Embryonic facial prominence (tissue), 1 donor: Measurements from ENCODE around the gene PIGQ.

Experiments used
- DNase-seq: peaks from one replicate; pipeline ENCODE4 v3.0.0-alpha.2; 2016; ENCODE audit errors: extremely low spot score

PIGQ gene

DNA sequence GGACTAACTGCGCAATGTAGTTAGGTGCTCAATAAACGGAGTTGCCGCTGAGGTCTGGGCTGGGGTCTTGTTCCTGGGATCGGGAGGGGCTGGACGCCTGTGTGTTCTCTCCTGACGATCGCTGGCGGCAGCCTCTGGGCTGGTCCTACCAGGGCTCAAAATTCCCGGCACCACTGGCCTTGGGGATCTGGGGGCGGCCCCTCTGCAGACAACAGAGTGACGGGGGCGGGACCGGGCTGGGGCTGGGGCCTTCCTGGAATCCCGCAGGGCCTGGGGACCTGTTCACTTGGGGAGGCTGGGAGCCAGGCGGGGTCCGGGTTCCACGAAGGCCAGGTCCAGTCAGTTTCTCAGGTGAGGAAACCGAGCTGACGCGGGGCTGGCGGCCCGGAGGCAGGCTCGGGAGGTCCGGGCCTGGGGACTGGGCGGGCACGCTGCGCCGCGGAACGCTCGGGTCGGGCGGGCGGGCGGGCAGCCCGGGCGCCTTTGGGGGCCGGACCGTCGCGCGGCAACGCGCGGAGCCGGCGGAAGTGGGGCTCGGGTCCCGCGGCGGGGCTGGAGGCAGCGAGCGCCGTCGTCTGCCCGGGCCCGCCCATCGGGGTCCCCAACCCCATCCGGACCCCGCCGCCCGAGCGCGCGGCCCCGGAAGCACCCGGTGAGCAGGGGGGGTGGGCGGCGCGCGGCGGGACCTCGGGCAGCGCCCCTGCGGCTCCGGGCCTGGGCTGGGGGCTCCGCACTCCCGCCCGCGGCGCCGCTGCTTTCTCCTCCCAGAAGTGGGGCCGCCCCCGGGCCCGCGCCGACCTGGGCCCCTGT, at the start of gene PIGQ:
PIGQ (plus strand) TSS at position 524 of the 810 bp plus-strand sequence. CDS start 4,107 bp downstream, outside the sequence.
- peak; percentile 36 for DNase-seq

- DNase-seq, result no peak
Measured at GRCh38 chr16:520847-521246, 48.9 kb upstream of the PIGQ start.

GRCh38 chr16:521381-522210, 48.2 kb upstream of the PIGQ start:
- no peak for DNase-seq

- DNase-seq, result no peak
Measured at GRCh38 chr16:522320-523096, 47.3 kb upstream of the PIGQ start.

GRCh38 chr16:523097-523741, 46.5 kb upstream of the PIGQ start:
- DNase-seq, result no peak

GRCh38 chr16:524274-525040, 45.3 kb upstream of the PIGQ start:
- no peak for DNase-seq

- no peak for DNase-seq
Measured at GRCh38 chr16:525123-525519, 44.6 kb upstream of the PIGQ start.

DNA sequence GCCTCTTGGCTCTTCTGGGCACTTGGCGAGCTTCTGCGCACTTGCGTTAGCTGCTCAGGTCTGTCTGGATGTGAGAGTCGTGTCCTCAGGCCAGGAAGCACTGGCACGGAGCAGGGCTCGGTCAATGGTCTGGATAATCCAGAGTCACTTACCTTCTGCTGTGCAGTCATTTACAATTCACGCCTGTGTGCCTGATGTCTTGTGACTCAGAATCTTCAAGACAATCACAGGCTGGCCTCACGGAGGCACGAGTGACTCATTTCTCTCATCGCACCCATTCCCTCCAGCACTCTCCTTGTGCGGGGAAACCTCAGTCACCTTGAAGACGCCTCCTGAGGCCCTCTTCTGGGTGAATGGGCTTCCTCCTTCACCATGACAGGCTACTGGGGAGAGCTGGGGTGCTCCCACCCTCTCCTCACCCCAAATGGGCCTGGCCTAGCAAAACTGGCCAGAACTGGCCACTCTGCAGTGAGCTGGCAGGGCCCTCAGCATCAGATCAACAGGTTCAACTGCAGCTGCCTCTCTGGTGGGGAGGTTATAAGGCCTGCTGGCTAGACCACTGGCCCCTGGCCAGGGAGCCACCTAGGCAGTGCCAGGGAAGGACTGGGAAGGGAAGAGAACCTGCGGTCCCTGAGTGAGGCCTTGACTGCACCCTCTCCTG, 44.1 kb upstream of the PIGQ start:
- no peak for DNase-seq

- no peak for DNase-seq
Measured at GRCh38 chr16:526181-527014, 43.4 kb upstream of the PIGQ start.

DNA sequence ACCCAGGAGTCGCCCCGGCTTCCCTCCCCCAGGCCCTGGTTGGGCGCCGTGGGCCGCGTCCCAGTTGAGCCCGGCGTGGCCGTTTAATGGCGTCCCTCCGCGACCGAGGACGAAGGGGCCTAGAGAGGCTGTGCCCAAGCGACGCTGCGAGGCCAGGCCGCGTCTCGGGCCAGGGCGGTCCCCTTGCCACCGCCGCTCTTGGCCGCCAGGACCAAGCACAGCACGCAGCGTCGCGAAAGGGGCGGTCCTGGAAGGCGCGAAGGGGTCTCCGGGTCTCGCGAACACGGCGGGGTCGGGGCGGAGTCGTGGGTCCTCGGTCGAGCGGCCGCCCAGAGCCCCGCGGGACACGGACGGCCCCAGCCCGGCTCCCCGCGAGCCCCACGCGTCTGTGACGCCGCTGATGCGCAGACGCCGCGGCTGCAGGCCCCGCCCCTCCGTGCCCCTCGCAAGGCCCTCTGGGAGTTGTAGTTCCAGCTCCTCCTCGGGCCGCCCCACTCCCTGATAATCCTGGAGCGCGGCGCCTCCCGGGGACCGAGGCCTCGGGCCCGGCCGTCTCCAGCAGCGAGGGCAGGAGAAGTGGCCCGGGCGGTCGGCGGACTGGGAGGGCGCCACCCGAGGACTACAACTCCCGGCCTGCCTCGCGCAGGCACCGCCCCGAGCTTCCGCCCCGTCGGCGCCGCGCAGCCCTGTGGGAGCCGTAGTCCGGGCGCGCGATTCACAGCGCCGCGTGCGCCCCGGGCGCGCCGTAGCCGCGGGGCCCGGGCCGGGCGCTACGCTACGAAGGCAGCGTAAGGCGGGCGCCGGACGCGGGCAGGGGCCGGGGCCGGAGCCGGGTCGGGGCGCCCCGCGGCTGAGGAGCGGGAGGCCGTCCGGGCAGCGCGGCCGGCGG, 42.5 kb upstream of the PIGQ start, which contains the start of gene CAPN15:
CAPN15 (plus strand) TSS at position 698 of the 889 bp plus-strand sequence. CDS start 19,127 bp downstream, outside the sequence.
- DNase-seq, result peak; percentile 69

DNA sequence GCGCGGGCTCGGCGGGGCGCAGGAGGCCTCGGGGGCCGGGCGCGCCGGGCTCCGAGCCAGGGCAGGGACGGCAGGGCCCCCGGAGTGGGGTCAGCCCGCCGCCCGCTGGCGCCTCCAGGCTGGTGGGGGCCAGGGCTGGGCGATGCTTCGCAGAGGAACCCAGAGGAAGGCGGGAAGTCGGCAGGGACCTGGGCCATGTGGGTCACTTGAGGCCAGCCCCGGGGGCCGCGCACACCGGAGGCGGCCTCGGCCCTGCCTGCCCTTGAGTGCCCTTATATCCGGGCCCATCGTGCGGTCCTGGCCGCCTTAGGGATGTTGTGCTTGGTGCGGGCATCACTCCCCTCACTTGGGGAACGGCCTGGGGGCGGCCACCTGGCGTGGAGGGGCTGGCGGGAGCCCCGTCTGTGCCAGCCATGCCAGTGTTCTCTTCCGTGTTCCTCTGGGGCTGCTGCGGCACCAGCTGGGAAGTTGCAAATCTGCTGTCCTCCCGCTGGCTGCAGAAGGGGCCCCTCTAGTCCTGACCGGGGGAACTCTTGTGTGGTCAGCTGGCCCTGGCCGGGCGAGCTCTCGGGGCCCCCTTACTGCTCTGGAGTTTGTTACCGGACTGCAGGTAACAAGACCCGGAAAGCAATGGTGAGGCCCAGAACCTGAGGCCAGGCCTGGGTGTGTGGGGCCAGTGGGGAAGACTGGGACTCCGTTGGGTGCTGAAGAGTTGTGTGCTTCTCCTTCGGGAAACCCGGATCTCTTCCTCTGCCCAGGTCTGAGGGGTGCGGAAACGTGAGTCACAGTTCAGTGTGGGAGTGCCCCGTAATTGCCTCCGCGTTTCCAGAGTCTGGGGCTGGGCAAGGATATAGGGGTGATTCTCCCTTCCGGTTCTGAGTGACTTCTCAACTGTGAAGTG, 41.4 kb upstream of the PIGQ start:
- no peak for DNase-seq

DNA sequence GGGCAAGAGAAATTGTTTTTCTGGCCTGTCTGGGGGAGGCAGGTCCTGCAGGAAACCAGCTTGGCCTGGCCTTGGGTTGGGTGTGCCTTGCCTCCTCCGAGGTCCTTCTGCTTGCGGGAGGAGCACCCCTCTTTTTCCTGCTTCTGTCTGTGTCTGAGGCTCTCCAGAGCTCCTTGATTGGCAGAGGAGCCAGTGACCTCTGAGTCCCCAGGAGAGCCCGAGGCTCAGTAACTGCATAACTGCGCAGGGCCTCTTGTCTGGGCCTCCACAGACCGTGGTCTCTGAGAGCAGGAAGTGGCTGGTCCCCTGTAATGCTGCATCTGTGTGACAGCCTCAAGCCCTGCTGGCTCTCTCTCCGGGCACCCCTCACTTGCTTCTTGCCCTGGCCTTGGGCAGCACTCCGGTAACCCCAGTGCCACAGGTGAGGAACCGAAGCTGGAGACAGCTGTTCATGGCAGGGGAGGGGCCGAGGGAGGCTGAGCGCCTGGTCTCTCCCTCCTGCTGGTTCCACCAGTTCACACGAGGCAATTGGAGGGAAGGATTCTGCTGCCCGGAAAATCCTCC, 40.7 kb upstream of the PIGQ start:
- no peak for DNase-seq

- no peak for DNase-seq
Measured at GRCh38 chr16:530111-530817, 39.5 kb upstream of the PIGQ start.

DNA sequence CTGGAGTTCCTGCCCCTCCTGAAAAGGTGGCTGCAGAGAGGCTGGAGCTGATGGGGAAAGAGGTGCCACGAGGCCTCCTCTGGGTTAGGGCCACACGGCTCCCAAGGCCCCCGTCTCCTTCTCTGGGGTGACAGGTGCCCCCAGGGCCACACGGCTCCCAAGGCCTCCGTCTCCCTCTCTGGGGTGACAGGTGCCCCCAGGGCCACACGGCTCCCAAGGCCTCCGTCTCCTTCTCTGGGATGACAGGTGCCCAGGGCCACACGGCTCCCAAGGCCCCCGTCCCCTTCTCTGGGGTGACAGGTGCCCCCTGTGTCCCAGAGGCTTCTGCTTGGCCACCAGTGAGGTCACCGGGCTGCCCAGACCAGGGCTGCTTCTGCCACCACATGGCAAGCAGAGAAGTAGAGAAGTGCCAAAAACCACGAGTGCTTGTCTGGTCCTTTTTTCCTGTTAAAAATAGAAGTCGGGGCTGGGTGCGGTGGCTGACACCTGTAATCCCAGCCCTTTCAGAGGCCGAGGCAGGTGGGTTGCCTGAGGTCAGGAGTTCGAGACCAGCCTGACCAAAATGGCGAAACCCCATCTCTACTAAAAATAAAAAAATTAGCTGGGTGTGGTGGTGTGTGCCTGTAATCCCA, 38.2 kb upstream of the PIGQ start:
- no peak for DNase-seq

DNA sequence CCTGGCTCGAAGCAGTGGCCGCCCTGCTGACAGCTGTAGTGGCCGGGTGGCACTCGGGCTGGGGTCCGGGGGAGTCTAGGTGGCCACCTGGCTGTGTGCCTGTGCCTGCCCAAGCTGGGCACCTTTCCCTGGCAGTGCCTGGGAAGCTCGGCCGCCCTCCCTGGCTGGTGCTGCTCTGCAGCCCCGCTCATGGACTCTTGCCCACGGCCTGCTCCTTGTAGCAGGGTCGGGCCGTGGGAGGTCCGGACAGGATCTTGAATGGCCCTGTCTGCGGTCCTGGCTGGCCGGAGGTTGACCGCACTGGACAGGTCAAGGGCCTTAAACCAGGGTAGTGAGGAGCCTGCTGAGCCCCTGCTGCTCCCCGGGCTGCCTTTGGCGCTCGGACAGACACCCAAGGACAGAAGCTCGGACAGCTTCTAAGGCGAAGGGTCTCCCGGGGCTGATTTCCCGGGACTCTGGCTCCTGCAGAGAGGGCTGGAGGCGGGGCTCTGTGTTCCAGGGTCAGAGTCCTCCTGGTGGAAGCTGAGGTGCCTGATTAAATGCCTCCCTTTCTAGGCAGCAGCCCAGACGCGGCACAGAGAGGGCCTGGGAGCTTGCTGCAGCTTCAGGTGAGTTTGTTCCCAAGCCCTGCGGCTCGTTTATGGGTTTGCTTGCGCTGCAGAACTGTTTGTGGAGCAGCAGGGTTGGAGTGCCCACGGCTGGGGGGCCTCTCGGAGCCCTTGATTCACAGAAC, 36.2 kb upstream of the PIGQ start:
- no peak for DNase-seq
